ENCODE measurements around the gene GALNT7. TPM values are rescaled to one million over a fixed set of nuclear protein-coding genes. Genes with fewer than 3 reads are reported as not detected.

GALNT7 gene
- total RNA-seq, 1 experiment from 2014 or later, result 16.8 TPM

DNA sequence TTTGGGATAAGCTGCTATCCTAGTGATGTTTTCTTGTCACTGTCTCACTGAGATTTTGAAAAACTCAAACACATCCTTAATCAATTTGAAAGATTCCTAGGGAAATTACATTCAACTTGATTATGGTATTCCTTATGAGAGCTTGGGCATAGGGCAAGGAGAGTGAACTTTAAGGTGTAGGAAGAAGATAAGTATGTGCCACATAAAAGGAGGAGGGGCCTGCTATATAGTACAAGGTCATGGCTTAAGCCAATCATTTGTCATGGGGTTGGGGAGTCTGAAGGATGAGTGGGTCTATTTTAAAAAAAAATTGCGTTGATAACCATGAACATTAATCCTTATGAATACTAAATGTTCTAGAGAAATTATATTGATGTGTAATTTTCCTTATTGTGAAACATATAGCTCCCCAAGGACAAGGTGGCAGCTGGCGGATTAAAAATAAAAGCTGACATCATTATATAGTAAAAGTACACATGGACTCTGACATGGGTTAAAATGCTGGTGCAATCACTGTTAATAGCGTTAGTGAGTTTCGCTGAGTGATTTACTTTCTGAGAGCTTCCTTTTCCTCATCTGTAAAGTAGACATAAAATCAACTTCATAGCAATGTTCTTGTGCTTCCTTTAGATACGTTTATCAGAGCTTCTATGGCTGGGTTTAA, 17.4 kb downstream of the GALNT7 start:
- TF ChIP-seq, protein P1, sequence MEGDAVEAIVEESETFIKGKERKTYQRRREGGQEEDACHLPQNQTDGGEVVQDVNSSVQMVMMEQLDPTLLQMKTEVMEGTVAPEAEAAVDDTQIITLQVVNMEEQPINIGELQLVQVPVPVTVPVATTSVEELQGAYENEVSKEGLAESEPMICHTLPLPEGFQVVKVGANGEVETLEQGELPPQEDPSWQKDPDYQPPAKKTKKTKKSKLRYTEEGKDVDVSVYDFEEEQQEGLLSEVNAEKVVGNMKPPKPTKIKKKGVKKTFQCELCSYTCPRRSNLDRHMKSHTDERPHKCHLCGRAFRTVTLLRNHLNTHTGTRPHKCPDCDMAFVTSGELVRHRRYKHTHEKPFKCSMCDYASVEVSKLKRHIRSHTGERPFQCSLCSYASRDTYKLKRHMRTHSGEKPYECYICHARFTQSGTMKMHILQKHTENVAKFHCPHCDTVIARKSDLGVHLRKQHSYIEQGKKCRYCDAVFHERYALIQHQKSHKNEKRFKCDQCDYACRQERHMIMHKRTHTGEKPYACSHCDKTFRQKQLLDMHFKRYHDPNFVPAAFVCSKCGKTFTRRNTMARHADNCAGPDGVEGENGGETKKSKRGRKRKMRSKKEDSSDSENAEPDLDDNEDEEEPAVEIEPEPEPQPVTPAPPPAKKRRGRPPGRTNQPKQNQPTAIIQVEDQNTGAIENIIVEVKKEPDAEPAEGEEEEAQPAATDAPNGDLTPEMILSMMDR (IDR thresholded peaks at IDR 0.05; ENCODE audit: insufficient read depth in 1 of 2, low read depth in 1 of 2, low read length in 1 of 2, severe bottlenecking in 1 of 2, unreplicated experiment in 1 of 2), result no peak
- Histone ChIP-seq H3K36me3 (ENCODE audit: control insufficient read depth, insufficient read depth, low read length) (no peaks in the 10 kb centered on the region), H3K9me3 (no peaks in the 10 kb centered on the region), H3K4me3 (ENCODE audit: low read depth, low read length) (no peak overlapping the region), H3K27me3 (replicated peaks; ENCODE audit: control insufficient read depth, insufficient read depth, low read length) (no peaks in the 10 kb centered on the region), H3K4me1 (no peaks in the 10 kb centered on the region; the same call in 1 of the 2 replicates)
- Mint-ChIP-seq H3K9me3 (ENCODE audit: unreplicated experiment) (no peaks in the 10 kb centered on the region), H3K4me3 (ENCODE audit: unreplicated experiment) (no peak overlapping the region), H3K27me3 (ENCODE audit: insufficient read depth, unreplicated experiment) (no peaks in the 10 kb centered on the region), H3K27ac (ENCODE audit: unreplicated experiment) (no peak overlapping the region), H3K36me3 (ENCODE audit: insufficient read depth, unreplicated experiment) (no peaks in the 10 kb centered on the region), H3K4me1 (ENCODE audit: low read depth, unreplicated experiment) (no peaks in the 10 kb centered on the region)
- BruUV-seq (replicated peaks), result no TSS peak
- ChIA-PET CTCF (no interaction called here), POLR2A (no interaction called here)
- DNase-seq, result no peak
- intact Hi-C loops (cut with micrococcal nuclease; ENCODE audit: unreplicated experiment), result no loop called here

DNA sequence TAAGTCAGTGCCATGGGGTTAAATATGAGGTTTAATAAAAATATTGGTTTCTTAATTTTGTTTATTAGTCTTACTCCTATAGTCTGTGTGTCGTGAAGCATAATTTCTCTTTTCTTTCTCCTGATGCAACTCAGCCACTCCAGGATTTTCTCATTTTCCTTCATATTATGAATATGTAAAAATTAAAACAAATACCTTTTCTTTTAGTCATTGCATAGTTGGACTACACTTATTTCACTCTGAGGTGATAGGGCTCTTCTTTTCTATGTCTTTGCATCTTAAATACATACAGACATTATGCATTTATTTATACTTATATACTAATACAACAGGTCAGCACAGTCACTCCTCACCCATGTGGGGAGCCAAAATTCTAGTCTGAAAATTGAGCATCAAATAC, 19.1 kb downstream of the GALNT7 start:
- no peaks in the 10 kb centered on the region for H3K36me3 ChIP-seq (ENCODE audit: control insufficient read depth, insufficient read depth, low read length)
- Mint-ChIP-seq H3K27me3 (ENCODE audit: insufficient read depth, unreplicated experiment) (no peaks in the 10 kb centered on the region), H3K9me3 (ENCODE audit: unreplicated experiment) (no peaks in the 10 kb centered on the region), H3K4me1 (ENCODE audit: low read depth, unreplicated experiment) (peaks cover 13% of the 10 kb centered on the region), H3K4me3 (ENCODE audit: unreplicated experiment) (no peak overlapping the region), H3K36me3 (ENCODE audit: insufficient read depth, unreplicated experiment) (no peaks in the 10 kb centered on the region), H3K27ac (ENCODE audit: unreplicated experiment) (no peak overlapping the region)
- DNase-seq, result no peak
- ChIA-PET POLR2A (no interaction called here), CTCF (no interaction called here)
- intact Hi-C loops (cut with micrococcal nuclease; ENCODE audit: unreplicated experiment), result no loop called here
- peaks cover 11% of the 10 kb centered on the region for H3K4me1 ChIP-seq
- H3K4me3 ChIP-seq (ENCODE audit: low read depth, low read length), result no peak overlapping the region
- TF ChIP-seq, protein P1 (IDR thresholded peaks at IDR 0.05; ENCODE audit: insufficient read depth in 1 of 2, low read depth in 1 of 2, low read length in 1 of 2, severe bottlenecking in 1 of 2, unreplicated experiment in 1 of 2), result no peak
- BruUV-seq (replicated peaks), result no TSS peak
- H3K27me3 ChIP-seq (replicated peaks; ENCODE audit: control insufficient read depth, insufficient read depth, low read length), result no peaks in the 10 kb centered on the region
- no peaks in the 10 kb centered on the region for H3K9me3 ChIP-seq

DNA sequence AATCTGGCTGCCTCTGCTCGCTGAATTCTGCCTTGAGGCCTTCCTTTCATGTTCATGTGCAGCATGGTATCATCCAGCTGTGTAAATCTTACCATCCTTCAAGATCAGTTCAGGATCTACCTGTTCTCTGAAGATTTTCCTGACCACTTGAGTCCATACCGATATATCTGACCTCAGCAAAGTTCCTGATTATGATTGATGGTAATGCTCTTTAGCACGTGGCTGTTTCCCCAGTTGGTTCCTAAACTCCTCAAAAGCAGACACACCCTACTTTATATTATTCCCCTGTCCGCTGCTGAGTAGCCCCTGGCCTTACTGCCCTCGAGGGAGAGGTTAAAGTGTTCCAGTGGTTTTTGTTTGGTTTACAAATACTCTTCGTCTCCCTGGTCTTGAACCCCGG, 20.0 kb downstream of the GALNT7 start:
- H3K27me3 Mint-ChIP-seq (ENCODE audit: insufficient read depth, unreplicated experiment), result no peaks in the 10 kb centered on the region
- DNase-seq, result no peak
- BruUV-seq (replicated peaks), result no TSS peak
- no peaks in the 10 kb centered on the region for H3K27me3 ChIP-seq (replicated peaks; ENCODE audit: control insufficient read depth, insufficient read depth, low read length)
- H3K4me1 Mint-ChIP-seq (ENCODE audit: low read depth, unreplicated experiment), result peaks cover 13% of the 10 kb centered on the region
- intact Hi-C loops (cut with micrococcal nuclease; ENCODE audit: unreplicated experiment), result no loop called here
- CTCF ChIA-PET, result no interaction called here
- H3K4me1 ChIP-seq, result peaks cover 11% of the 10 kb centered on the region
- no peak overlapping the region for H3K4me3 Mint-ChIP-seq (ENCODE audit: unreplicated experiment)
- no peak overlapping the region for H3K4me3 ChIP-seq (ENCODE audit: low read depth, low read length)
- no peak overlapping the region for H3K27ac Mint-ChIP-seq (ENCODE audit: unreplicated experiment)
- H3K36me3 Mint-ChIP-seq (ENCODE audit: insufficient read depth, unreplicated experiment), result no peaks in the 10 kb centered on the region
- H3K9me3 Mint-ChIP-seq (ENCODE audit: unreplicated experiment), result no peaks in the 10 kb centered on the region
- TF ChIP-seq, protein P1 (IDR thresholded peaks at IDR 0.05; ENCODE audit: insufficient read depth in 1 of 2, low read depth in 1 of 2, low read length in 1 of 2, severe bottlenecking in 1 of 2, unreplicated experiment in 1 of 2), result no peak
- H3K36me3 ChIP-seq (ENCODE audit: control insufficient read depth, insufficient read depth, low read length), result no peaks in the 10 kb centered on the region
- H3K9me3 ChIP-seq, result no peaks in the 10 kb centered on the region
- POLR2A ChIA-PET, result no interaction called here

Measured in Caco-2 (cell line).